RWPE2 (cell line): ENCODE data around the gene ACSL6.

Source experiments
- ATAC-seq: fragments of 200-7000 bp; cut with Tn5 transposase; 3 replicates; pipeline ENCODE4 v1.9.1; 2021; ENCODE audit warnings: low read depth
- DNase-seq: peaks from one replicate; pipeline ENCODE4 v3.0.0-alpha.2; 2020; ENCODE audit warnings: low spot score
- H3K27ac ChIP-seq: fragments of 450-650 bp; 2 replicates; pipeline ENCODE4 v1.5.1; 2017; ENCODE audit warnings: mild to moderate bottlenecking; ENCODE audit not compliant: poor library complexity, severe bottlenecking
- H3K27me3 ChIP-seq: fragments of 250-450 bp; sonication (Bioruptor Pico); 2 replicates; pipeline ENCODE4 v1.5.1; 2021; ENCODE audit warnings: mild to moderate bottlenecking, moderate library complexity; ENCODE audit not compliant: insufficient read depth, poor library complexity, severe bottlenecking
- H3K36me3 ChIP-seq: fragments of 250-450 bp; sonication (Bioruptor Pico); 2 replicates; pipeline ENCODE4 v1.5.1; 2020; ENCODE audit warnings: low read depth, mild to moderate bottlenecking, moderate library complexity
- H3K4me1 ChIP-seq: fragments of 250-450 bp; sonication (Bioruptor Pico); 2 replicates; pipeline ENCODE4 v1.5.1; 2021; ENCODE audit warnings: mild to moderate bottlenecking, moderate library complexity; ENCODE audit not compliant: insufficient read depth, poor library complexity, severe bottlenecking
- H3K4me3 ChIP-seq: fragments of 250-450 bp; sonication (Bioruptor Pico); 2 replicates; pipeline ENCODE4 v1.5.1; 2021; ENCODE audit warnings: mild to moderate bottlenecking, moderate library complexity; ENCODE audit not compliant: severe bottlenecking
- H3K9me3 ChIP-seq: fragments of 250-450 bp; sonication (Bioruptor Pico); 2 replicates; pipeline ENCODE4 v1.5.1; 2021; ENCODE audit warnings: mild to moderate bottlenecking, moderate library complexity; ENCODE audit not compliant: severe bottlenecking
- CTCF ChIP-seq: fragments of 450-650 bp; IDR thresholded peaks from one replicate; pipeline ENCODE4 v1.5.1; 2017; ENCODE audit warnings: mild to moderate bottlenecking, moderate library complexity; ENCODE audit not compliant: poor library complexity, severe bottlenecking

ACSL6 gene

GRCh38 chr5:132010989-132011621 is 353 bp downstream of the ACSL6 start:
- Histone ChIP-seq H3K4me3 (peak overlapping the region; percentile 34), H3K4me1 (no peaks in the 10 kb centered on the region), H3K27me3 (peaks cover 8% of the 10 kb centered on the region), H3K36me3 (no peaks in the 10 kb centered on the region), H3K27ac (no peak overlapping the region), H3K9me3 (no peaks in the 10 kb centered on the region)
- TF ChIP-seq CTCF, result no peak
- ATAC-seq (no peak), DNase-seq (peak; percentile 70)

GRCh38 chr5:132010645-132010988 is 841 bp downstream of the ACSL6 start:
- no peak for TF ChIP-seq CTCF
- no peak overlapping the region for H3K4me3 ChIP-seq
- H3K27ac ChIP-seq, result no peak overlapping the region
- H3K36me3 ChIP-seq, result no peaks in the 10 kb centered on the region
- DNase-seq (peak; percentile 63), ATAC-seq (no peak)
- no peaks in the 10 kb centered on the region for H3K4me1 ChIP-seq
- H3K9me3 ChIP-seq, result no peaks in the 10 kb centered on the region
- H3K27me3 ChIP-seq, result peaks cover 8% of the 10 kb centered on the region

GRCh38 chr5:132009706-132010405 is 1.6 kb downstream of the ACSL6 start:
- DNase-seq, result peak; percentile 47
- Histone ChIP-seq H3K27me3 (peaks cover 8% of the 10 kb centered on the region), H3K4me3 (no peak overlapping the region), H3K36me3 (no peaks in the 10 kb centered on the region), H3K27ac (no peak overlapping the region), H3K9me3 (no peaks in the 10 kb centered on the region), H3K4me1 (no peaks in the 10 kb centered on the region)
- ATAC-seq, result no peak
- TF ChIP-seq CTCF, result no peak

GRCh38 chr5:132008961-132009680 is 2.3 kb downstream of the ACSL6 start:
- no peaks in the 10 kb centered on the region for H3K36me3 ChIP-seq
- no peak overlapping the region for H3K4me3 ChIP-seq
- no peak for TF ChIP-seq CTCF
- DNase-seq, result peak; percentile 61
- no peaks in the 10 kb centered on the region for H3K9me3 ChIP-seq
- no peak overlapping the region for H3K27ac ChIP-seq
- H3K27me3 ChIP-seq, result peaks cover 8% of the 10 kb centered on the region
- ATAC-seq, result peak; percentile 67
- H3K4me1 ChIP-seq, result no peaks in the 10 kb centered on the region
